Neural cell (in vitro differentiated cells): ENCODE results near the gene OCRL. TPM values are rescaled to one million over a fixed set of nuclear protein-coding genes. Genes with fewer than 3 reads are reported as not detected.

Experiments
- H2AFZ ChIP-seq: fragments of 200-600, 300-800 bp; sonication (generic), shearing (Covaris generic); 2 replicates; pipeline ENCODE4 v1.6.0; 2014; ENCODE audit warnings: low read depth, mild to moderate bottlenecking, antibody characterized with exemption, low read length, moderate library complexity
- H3F3A ChIP-seq: fragments of 200-600 bp; shearing (Covaris generic); 2 replicates; pipeline ENCODE4 v1.6.1; 2016; ENCODE audit warnings: mild to moderate bottlenecking, moderate library complexity, mixed read lengths, antibody characterized with exemption, low read length; ENCODE audit not compliant: insufficient read depth, poor library complexity, severe bottlenecking
- H3K27ac ChIP-seq: fragments of 200-600, 300-800 bp; sonication (generic), shearing (Covaris generic); 2 replicates; pipeline ENCODE4 v1.5.1; 2014; ENCODE audit warnings: mild to moderate bottlenecking, low read length, moderate library complexity
- H3K27me3 ChIP-seq: fragments of 300-800, 200-600 bp; sonication (generic), shearing (Covaris generic); 2 replicates; pipeline ENCODE4 v1.6.0; 2014; ENCODE audit warnings: mild to moderate bottlenecking, low read depth, low read length, moderate library complexity; ENCODE audit not compliant: insufficient read depth
- H3K36me3 ChIP-seq: fragments of 300-800, 200-600 bp; sonication (generic), shearing (Covaris generic); 2 replicates; pipeline ENCODE4 v1.5.1; 2014; ENCODE audit warnings: mild to moderate bottlenecking, antibody characterized with exemption, low read length, moderate library complexity; ENCODE audit not compliant: insufficient read depth
- H3K4me2 ChIP-seq: fragments of 300-800, 200-600 bp; sonication (generic), shearing (Covaris generic); 2 replicates; pipeline ENCODE4 v1.6.0; 2014; ENCODE audit warnings: mild to moderate bottlenecking, low read length
- H3K4me3 ChIP-seq: fragments of 300-800, 200-600 bp; sonication (generic), shearing (Covaris generic); 2 replicates; pipeline ENCODE4 v1.5.1; 2014; ENCODE audit warnings: mild to moderate bottlenecking, low read length, moderate library complexity
- H3K79me2 ChIP-seq: fragments of 200-600 bp; shearing (Covaris generic); replicated peaks from 2 replicates; pipeline ENCODE4 v1.6.0; 2014; ENCODE audit warnings: mild to moderate bottlenecking, low read length, moderate library complexity; ENCODE audit not compliant: insufficient read depth
- H3K9ac ChIP-seq: fragments of 300-800, 200-600 bp; sonication (generic), shearing (Covaris generic); 2 replicates; pipeline ENCODE4 v1.6.1; 2016; ENCODE audit warnings: mild to moderate bottlenecking, low read length, mixed read lengths
- H3K9me2 ChIP-seq: fragments of 200-600 bp; shearing (Covaris generic); 2 replicates; pipeline ENCODE4 v1.6.1; 2016; ENCODE audit warnings: mild to moderate bottlenecking, low read length, mixed read lengths; ENCODE audit not compliant: insufficient read depth
- H3K9me3 ChIP-seq: fragments of 200-600, 300-800 bp; sonication (generic), shearing (Covaris generic); 2 replicates; pipeline ENCODE4 v1.6.1; 2016; ENCODE audit warnings: mild to moderate bottlenecking, mixed run types, low read length, moderate library complexity, mixed read lengths
- H4K20me1 ChIP-seq: fragments of 200-600 bp; shearing (Covaris generic); 2 replicates; pipeline ENCODE4 v1.6.1; 2016; ENCODE audit warnings: mild to moderate bottlenecking, mixed run types; ENCODE audit not compliant: insufficient read depth
- CTCF ChIP-seq: fragments of 450-650 bp; IDR thresholded peaks from 2 replicates; pipeline ENCODE4 v1.5.1; 2014; ENCODE audit warnings: antibody characterized with exemption, mild to moderate bottlenecking, moderate library complexity; ENCODE audit not compliant: poor library complexity, severe bottlenecking
- EP300 ChIP-seq: fragments of 450-650 bp; conservative IDR thresholded peaks from 2 replicates; pipeline ENCODE4 v1.6.1; 2014; ENCODE audit warnings: antibody characterized with exemption, mild to moderate bottlenecking, moderate library complexity; ENCODE audit not compliant: poor library complexity, severe bottlenecking
- EZH2 ChIP-seq: fragments of 200-600, 300-800 bp; shearing (Covaris generic), sonication (generic); IDR thresholded peaks from 2 replicates; pipeline ENCODE4 v1.6.1; 2014; ENCODE audit warnings: antibody characterized with exemption, low read length, borderline replicate concordance, mild to moderate bottlenecking; ENCODE audit not compliant: insufficient read depth, poor library complexity, severe bottlenecking
- MXI1 ChIP-seq: fragments of 450-650 bp; conservative IDR thresholded peaks from 2 replicates; pipeline ENCODE4 v1.6.1; 2014; ENCODE audit warnings: antibody characterized with exemption, mild to moderate bottlenecking; ENCODE audit not compliant: poor library complexity, severe bottlenecking
- POLR2AphosphoS5 ChIP-seq: IDR thresholded peaks from 2 replicates; pipeline ENCODE4 v1.6.1; 2012
- RAD21 ChIP-seq: fragments of 450-650 bp; conservative IDR thresholded peaks from 2 replicates; pipeline ENCODE4 v1.6.1; 2014; ENCODE audit warnings: antibody characterized with exemption, mild to moderate bottlenecking, moderate library complexity
- REST ChIP-seq: IDR thresholded peaks from 2 replicates; pipeline ENCODE4 v1.6.1; 2012; ENCODE audit warnings: borderline replicate concordance
- SMC3 ChIP-seq: fragments of 450-650 bp; conservative IDR thresholded peaks from 2 replicates; pipeline ENCODE4 v1.6.1; 2014; ENCODE audit warnings: antibody characterized with exemption, mild to moderate bottlenecking, moderate library complexity; ENCODE audit not compliant: poor library complexity
- TAF1 ChIP-seq: IDR thresholded peaks from 2 replicates; pipeline ENCODE4 v1.6.1; 2012; ENCODE audit warnings: low read depth
- polyA plus RNA-seq: library from polyadenylated mRNA; depleted of rRNA; stranded (reverse); fragments of >200 nt; gene quantifications from 2 replicates; pipeline ENCODE4 v1.2.3, GENCODE V29; 2014

OCRL gene
- polyA plus RNA-seq, 1 donor from 2014 or later, result 27.9 TPM

- H3K27ac ChIP-seq, result peak overlapping the region; percentile 72
- peak overlapping the region; percentile 23 for H3K9ac ChIP-seq
- no peaks in the 10 kb centered on the region for H3K9me3 ChIP-seq
- H3K79me2 ChIP-seq, result no peaks in the 10 kb centered on the region
- TF ChIP-seq TAF1 (no peak), REST (no peak), EP300 (no peak), POLR2AphosphoS5 (peak; percentile 24), MXI1 (peak; percentile 34), CTCF (no peak), EZH2 (no peak), RAD21 (no peak), SMC3 (no peak)
- no peaks in the 10 kb centered on the region for H4K20me1 ChIP-seq
- no peak overlapping the region for H3K4me2 ChIP-seq
- H3K36me3 ChIP-seq, result no peaks in the 10 kb centered on the region
- no peak overlapping the region for H2AFZ ChIP-seq
- H3K9me2 ChIP-seq, result no peaks in the 10 kb centered on the region
- H3K27me3 ChIP-seq, result no peaks in the 10 kb centered on the region
- H3F3A ChIP-seq, result no peaks in the 10 kb centered on the region
- H3K4me3 ChIP-seq, result peak overlapping the region; percentile 49
Measured at GRCh38 chrX:129634541-129634940, 94.5 kb downstream of the OCRL start.

GRCh38 chrX:129636175-129636681 is 96.2 kb downstream of the OCRL start:
- no peak overlapping the region for H3K9ac ChIP-seq
- H3K4me2 ChIP-seq, result no peak overlapping the region
- H2AFZ ChIP-seq, result no peak overlapping the region
- H3K4me3 ChIP-seq, result no peak overlapping the region
- H3K27ac ChIP-seq, result no peak overlapping the region
- no peaks in the 10 kb centered on the region for H3K79me2 ChIP-seq
- H3K9me2 ChIP-seq, result no peaks in the 10 kb centered on the region
- TF ChIP-seq EZH2, result no peak
- no peak for TF ChIP-seq RAD21
- TF ChIP-seq MXI1, result no peak
- no peak for TF ChIP-seq REST
- no peak for TF ChIP-seq EP300
- TF ChIP-seq CTCF, result no peak
- TF ChIP-seq TAF1, result no peak
- no peak for TF ChIP-seq SMC3
- H3F3A ChIP-seq, result no peaks in the 10 kb centered on the region
- H3K27me3 ChIP-seq, result no peaks in the 10 kb centered on the region
- no peaks in the 10 kb centered on the region for H4K20me1 ChIP-seq
- H3K36me3 ChIP-seq, result no peaks in the 10 kb centered on the region
- H3K9me3 ChIP-seq, result no peaks in the 10 kb centered on the region
